T-helper 2 cell treated with Interferon-gamma antibody and Interleukin-4, amounts not matched to agents 5 μg/mL and 100 μg/mL, for 36 hours (primary cell): ENCODE results near the gene APOBEC3B.
"Not testable (repeated sequence)": the region's sequence is repeated elsewhere in the genome, so short reads cannot be mapped to it uniquely, and the experiment has no call there.

Experiments
- DNase-seq: peaks from one replicate; pipeline ENCODE4 v3.0.0; 2021; ENCODE audit warnings: low spot score
- H3K27ac Mint-ChIP-seq: one replicate; pipeline ENCODE4 v1.8.0; 2021; ENCODE audit warnings: mild to moderate bottlenecking, mixed read lengths
- H3K27me3 Mint-ChIP-seq: one replicate; pipeline ENCODE4 v1.8.0; 2021; ENCODE audit warnings: low read depth, mixed read lengths
- H3K36me3 Mint-ChIP-seq: one replicate; pipeline ENCODE4 v1.8.0; 2021; ENCODE audit warnings: low read depth, mixed read lengths
- H3K4me1 Mint-ChIP-seq: one replicate; pipeline ENCODE4 v1.8.0; 2021; ENCODE audit warnings: low read depth, mixed read lengths
- H3K4me3 Mint-ChIP-seq: one replicate; pipeline ENCODE4 v1.8.0; 2022; ENCODE audit warnings: mild to moderate bottlenecking, moderate library complexity, mixed read lengths
- H3K9me3 Mint-ChIP-seq: one replicate; pipeline ENCODE4 v1.8.0; 2021; ENCODE audit warnings: mixed read lengths

Gene APOBEC3B

GRCh38 chr22:39013561-39013941 lies 31.4 kb downstream of the APOBEC3B start:
- not testable (repeated sequence) for DNase-seq, H3K9me3 Mint-ChIP-seq, H3K27me3 Mint-ChIP-seq
- H3K36me3 Mint-ChIP-seq, result peaks cover 17% of the 10 kb centered on the region
- peaks cover 15% of the 10 kb centered on the region for H3K4me1 Mint-ChIP-seq
- peak overlapping the region; percentile 95 for H3K27ac Mint-ChIP-seq
- H3K4me3 Mint-ChIP-seq, result peak overlapping the region; percentile 98

GRCh38 chr22:39013942-39014722 lies 32.0 kb downstream of the APOBEC3B start, which contains the start of gene APOBEC3C:
Gene APOBEC3C, plus strand, starts transcription at chr22:39014257. Its CDS starts 106 bp downstream, at chr22:39014363.
- H3K27me3 Mint-ChIP-seq, result no peaks in the 10 kb centered on the region
- peaks cover 15% of the 10 kb centered on the region for H3K4me1 Mint-ChIP-seq

GRCh38 chr22:39014723-39015121 lies 32.6 kb downstream of the APOBEC3B start:
- DNase-seq, result not testable (repeated sequence)
- peak overlapping the region; percentile 95 for H3K27ac Mint-ChIP-seq

More at GRCh38 chr22:39013942-39014722, 32.0 kb downstream of the APOBEC3B start, which contains the start of gene APOBEC3C:
- Mint-ChIP-seq H3K27ac (peak within 1 kb of the TSS; percentile 95), H3K36me3 (peaks cover 17% of the 10 kb centered on the region), H3K4me3 (peak within 1 kb of the TSS; percentile 98), H3K9me3 (no peaks in the 10 kb centered on the region)
- peak; percentile 87 for DNase-seq

GRCh38 chr22:39016592-39016991 lies 34.4 kb downstream of the APOBEC3B start:
- Mint-ChIP-seq H3K4me3 (peak overlapping the region; percentile 51), H3K27ac (peak overlapping the region; percentile 26), H3K36me3 (peaks cover 21% of the 10 kb centered on the region), H3K9me3 (no peaks in the 10 kb centered on the region), H3K27me3 (no peaks in the 10 kb centered on the region), H3K4me1 (peaks cover 22% of the 10 kb centered on the region)
- DNase-seq, result no peak

More at GRCh38 chr22:39014723-39015121, 32.6 kb downstream of the APOBEC3B start:
- not testable (repeated sequence) for H3K9me3 Mint-ChIP-seq, H3K27me3 Mint-ChIP-seq
- Mint-ChIP-seq H3K4me1 (peaks cover 15% of the 10 kb centered on the region), H3K36me3 (peaks cover 17% of the 10 kb centered on the region), H3K4me3 (peak overlapping the region; percentile 98)

DNA sequence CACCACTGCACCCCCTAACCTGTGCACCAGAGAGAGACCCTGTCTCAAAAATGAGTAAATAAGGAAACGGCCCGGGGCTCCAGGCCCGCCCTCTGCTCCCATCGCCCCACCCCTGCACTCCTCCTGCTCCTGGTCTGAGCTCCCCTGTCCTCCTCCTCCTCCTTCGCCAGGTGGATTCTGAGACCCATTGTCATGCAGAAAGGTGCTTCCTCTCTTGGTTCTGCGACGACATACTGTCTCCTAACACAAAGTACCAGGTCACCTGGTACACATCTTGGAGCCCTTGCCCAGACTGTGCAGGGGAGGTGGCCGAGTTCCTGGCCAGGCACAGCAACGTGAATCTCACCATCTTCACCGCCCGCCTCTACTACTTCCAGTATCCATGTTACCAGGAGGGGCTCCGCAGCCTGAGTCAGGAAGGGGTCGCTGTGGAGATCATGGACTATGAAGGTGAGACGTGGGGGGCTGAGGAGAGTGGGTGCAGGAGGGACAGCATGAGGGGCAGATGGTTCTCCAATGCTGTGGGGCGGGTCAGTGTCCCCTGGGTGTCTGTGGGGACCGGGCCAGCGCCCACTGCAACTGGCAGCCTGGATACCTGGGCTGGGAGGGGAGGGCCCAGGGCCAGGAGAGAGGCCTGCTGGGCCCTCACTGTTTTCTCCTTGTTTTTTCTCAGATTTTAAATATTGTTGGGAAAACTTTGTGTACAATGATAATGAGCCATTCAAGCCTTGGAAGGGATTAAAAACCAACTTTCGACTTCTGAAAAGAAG lies 35.6 kb downstream of the APOBEC3B start:
- Mint-ChIP-seq H3K4me3 (no peak overlapping the region), H3K27ac (no peak overlapping the region), H3K4me1 (peaks cover 30% of the 10 kb centered on the region), H3K27me3 (no peaks in the 10 kb centered on the region), H3K9me3 (no peaks in the 10 kb centered on the region), H3K36me3 (peaks cover 30% of the 10 kb centered on the region)
- DNase-seq, result no peak

- H3K9me3 Mint-ChIP-seq, H3K27me3 Mint-ChIP-seq, DNase-seq: not testable (repeated sequence)
- peak overlapping the region; percentile 93 for H3K27ac Mint-ChIP-seq
- H3K36me3 Mint-ChIP-seq, result peaks cover 37% of the 10 kb centered on the region
- peaks cover 38% of the 10 kb centered on the region for H3K4me1 Mint-ChIP-seq
- peak overlapping the region; percentile 95 for H3K4me3 Mint-ChIP-seq
These were observed 38.0 kb downstream of the APOBEC3B start for GRCh38 chr22:39020021-39020651.

- Mint-ChIP-seq H3K27ac (peak overlapping the region; percentile 93), H3K27me3 (no peaks in the 10 kb centered on the region), H3K4me1 (peaks cover 38% of the 10 kb centered on the region), H3K9me3 (no peaks in the 10 kb centered on the region), H3K36me3 (peaks cover 43% of the 10 kb centered on the region), H3K4me3 (peak overlapping the region; percentile 95)
- DNase-seq, result no peak
These were observed 39.6 kb downstream of the APOBEC3B start for GRCh38 chr22:39021552-39022250.

GRCh38 chr22:39024519-39025308 lies 42.6 kb downstream of the APOBEC3B start:
- DNase-seq, result no peak
- Mint-ChIP-seq H3K9me3 (no peaks in the 10 kb centered on the region), H3K4me1 (peaks cover 45% of the 10 kb centered on the region), H3K4me3 (peak overlapping the region; percentile 63), H3K27me3 (no peaks in the 10 kb centered on the region), H3K27ac (peak overlapping the region; percentile 62), H3K36me3 (peaks cover 35% of the 10 kb centered on the region)

DNA sequence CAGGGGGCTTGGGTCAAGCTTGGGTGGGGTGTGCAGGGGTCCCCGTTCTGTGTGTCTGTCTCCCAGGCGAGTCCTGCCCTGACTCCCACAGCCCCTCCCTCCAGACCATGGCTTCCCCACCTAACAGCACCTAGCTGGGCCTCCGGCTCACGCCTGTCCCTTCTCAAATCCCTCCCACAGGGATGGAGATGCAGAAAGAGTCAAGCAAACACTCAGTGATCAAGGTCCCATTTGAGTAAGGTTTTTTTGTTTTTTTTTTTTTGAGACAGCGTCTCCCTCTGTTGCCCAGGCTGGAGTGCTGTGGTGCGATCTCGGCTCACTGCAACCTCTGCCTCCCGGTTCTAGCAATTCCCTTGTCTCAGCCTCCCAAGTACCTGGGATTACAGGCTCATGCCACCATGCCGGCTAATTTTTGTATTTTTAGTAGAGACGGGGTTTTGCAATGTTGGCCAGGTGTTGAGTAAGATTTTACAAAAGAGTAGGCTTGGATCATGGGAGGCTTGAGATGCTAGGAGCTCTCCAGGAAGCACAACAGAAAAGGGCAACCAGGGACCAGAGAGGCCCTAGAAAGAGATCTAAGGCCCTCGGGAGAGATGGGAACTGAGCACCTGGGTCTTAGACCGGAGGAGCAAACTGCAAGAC lies 44.5 kb downstream of the APOBEC3B start:
- DNase-seq, result no peak
- Mint-ChIP-seq H3K36me3 (peaks cover 35% of the 10 kb centered on the region), H3K27ac (peak overlapping the region; percentile 49), H3K9me3 (no peaks in the 10 kb centered on the region), H3K27me3 (no peaks in the 10 kb centered on the region), H3K4me3 (no peak overlapping the region), H3K4me1 (peaks cover 39% of the 10 kb centered on the region)

GRCh38 chr22:39027717-39028116 lies 45.6 kb downstream of the APOBEC3B start:
- peak overlapping the region; percentile 49 for H3K27ac Mint-ChIP-seq
- no peak for DNase-seq
- H3K36me3 Mint-ChIP-seq, result peaks cover 30% of the 10 kb centered on the region
- H3K9me3 Mint-ChIP-seq, result no peaks in the 10 kb centered on the region
- H3K4me3 Mint-ChIP-seq, result no peak overlapping the region
- H3K4me1 Mint-ChIP-seq, result peaks cover 29% of the 10 kb centered on the region
- H3K27me3 Mint-ChIP-seq, result no peaks in the 10 kb centered on the region

DNA sequence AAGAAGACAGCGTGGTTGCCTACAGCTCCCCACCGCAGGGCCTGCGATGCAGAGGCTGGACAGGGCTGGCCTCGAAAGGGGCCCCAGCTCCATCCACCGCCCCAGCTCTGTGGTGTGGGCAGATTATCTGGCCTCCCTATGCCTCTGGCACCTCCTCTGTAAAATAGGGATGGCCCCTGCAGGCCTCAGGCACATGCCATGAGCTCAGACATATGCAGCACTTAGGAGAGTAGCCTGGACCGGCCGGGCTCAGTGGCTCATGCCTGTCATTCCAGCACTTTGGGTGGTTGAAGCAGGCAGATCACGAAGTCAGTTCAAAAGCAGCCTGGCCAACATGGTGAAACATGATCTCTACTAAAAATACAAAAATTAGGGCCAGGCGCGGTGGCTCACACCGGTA lies 46.1 kb downstream of the APOBEC3B start:
- Mint-ChIP-seq H3K27ac (no peak overlapping the region), H3K36me3 (peaks cover 34% of the 10 kb centered on the region), H3K9me3 (no peaks in the 10 kb centered on the region), H3K27me3 (no peaks in the 10 kb centered on the region), H3K4me3 (no peak overlapping the region), H3K4me1 (peaks cover 28% of the 10 kb centered on the region)
- DNase-seq, result no peak

- H3K4me3 Mint-ChIP-seq, result no peak overlapping the region
- H3K27me3 Mint-ChIP-seq, result no peaks in the 10 kb centered on the region
- H3K27ac Mint-ChIP-seq, result no peak overlapping the region
- DNase-seq, result no peak
- peaks cover 23% of the 10 kb centered on the region for H3K4me1 Mint-ChIP-seq
- H3K9me3 Mint-ChIP-seq, result no peaks in the 10 kb centered on the region
- peaks cover 32% of the 10 kb centered on the region for H3K36me3 Mint-ChIP-seq
These were observed 47.1 kb downstream of the APOBEC3B start for GRCh38 chr22:39029227-39029626.
